ENCODE results near the gene AMN. TPM values are rescaled to one million over a fixed set of nuclear protein-coding genes. Genes with fewer than 3 reads are reported as not detected.

Gene AMN
- polyA plus RNA-seq, 4 donors = 71.0 to 467 (median 402) TPM

DNA sequence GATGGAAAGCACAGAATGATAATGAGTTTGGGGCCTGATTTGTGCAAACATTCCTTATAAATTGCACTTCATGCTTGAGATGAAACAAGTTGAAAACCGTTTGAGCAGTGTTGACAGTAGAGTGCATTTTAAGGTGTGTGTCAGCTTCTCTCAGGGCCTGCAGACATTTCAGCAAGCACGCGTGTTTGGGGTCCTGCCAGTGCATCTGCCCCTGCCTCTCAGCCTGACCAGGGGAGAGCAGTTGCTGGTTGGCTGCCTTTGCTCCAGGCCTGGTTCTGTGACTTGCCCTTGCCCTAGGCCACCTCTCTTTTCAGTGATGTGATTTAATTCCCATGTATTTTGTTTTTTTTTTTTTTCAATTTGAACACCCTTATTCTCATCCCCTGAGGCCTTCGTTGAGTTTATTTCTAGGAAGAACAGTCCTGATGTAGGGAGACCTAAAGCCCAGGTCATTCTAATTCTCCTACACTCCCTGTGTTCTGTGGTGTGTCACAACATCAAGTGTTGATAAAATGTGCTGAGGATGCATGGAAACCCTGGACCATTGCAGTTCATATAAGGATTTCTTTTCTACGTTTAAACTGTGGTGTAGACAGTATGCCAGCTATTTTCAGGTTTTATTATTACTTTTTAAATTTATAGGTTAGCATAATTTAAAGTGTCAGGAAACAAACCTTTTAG, 40.1 kb upstream of the AMN start:
- H3K27me3 ChIP-seq (ENCODE audit: control insufficient read depth in 3 of 3, insufficient read depth in 3 of 3, low read length in 3 of 3) = no peaks in the 10 kb centered on the region
- H3K4me1 ChIP-seq (ENCODE audit: control insufficient read depth in 3 of 3, insufficient read depth in 2 of 3, low read depth in 1 of 3, low read length in 2 of 3) = peaks cover 0 to 42% (median 2%) of the 10 kb centered on the region in 3 donors
- FAIRE-seq (no peak), DNase-seq (no peak)
- H3K9me3 ChIP-seq (ENCODE audit: control insufficient read depth in 2 of 2, insufficient read depth in 1 of 2, low read depth in 1 of 2, low read length in 1 of 2) = no peaks in the 10 kb centered on the region
- H3K36me3 ChIP-seq (ENCODE audit: control insufficient read depth in 3 of 3, insufficient read depth in 2 of 3, low read depth in 1 of 3, low read length in 3 of 3) = peaks cover 2 to 60% (median 3%) of the 10 kb centered on the region in 3 donors
- no peak overlapping the region for H3K4me3 ChIP-seq (ENCODE audit: low read depth in 1 of 3, low read length in 3 of 3)
- WGBS, 3 donors = 59 to 80% (median 76%) methylated on average over 5 of the region's 5 CpGs
- H3K27ac ChIP-seq (ENCODE audit: low read depth in 1 of 3, low read length in 2 of 3) = peak overlapping the region in 1 of 3 donors; percentile 67

DNA sequence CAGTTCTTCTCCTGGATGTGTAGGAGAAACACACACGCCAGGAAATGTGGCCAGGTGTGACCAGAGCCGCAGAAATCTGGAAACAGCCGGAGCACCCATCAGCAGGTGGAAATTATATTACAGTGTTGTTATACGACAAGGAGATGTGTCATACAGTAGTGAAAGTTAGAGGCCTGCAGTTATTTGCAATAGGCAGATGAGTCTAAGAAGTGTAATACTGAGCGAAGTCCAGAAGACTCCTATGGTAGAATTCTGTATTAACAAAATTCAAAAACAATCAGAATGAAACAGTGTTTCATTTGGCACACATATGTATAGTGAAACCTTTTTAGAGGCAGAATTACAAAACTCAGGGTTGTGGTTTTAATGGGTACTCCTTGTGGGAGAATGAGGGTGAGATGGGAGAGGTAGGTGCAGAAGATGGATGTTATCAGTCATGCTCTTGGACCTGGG, 39.3 kb upstream of the AMN start:
- no peaks in the 10 kb centered on the region for H3K9me3 ChIP-seq (ENCODE audit: control insufficient read depth in 2 of 2, insufficient read depth in 1 of 2, low read depth in 1 of 2, low read length in 1 of 2)
- peak; percentile 8 to 76 for DNase-seq
- no peaks in the 10 kb centered on the region for H3K27me3 ChIP-seq (ENCODE audit: control insufficient read depth in 3 of 3, insufficient read depth in 3 of 3, low read length in 3 of 3)
- no peak for FAIRE-seq
- peaks cover 1 to 57% (median 2%) of the 10 kb centered on the region in 3 donors for H3K36me3 ChIP-seq (ENCODE audit: control insufficient read depth in 3 of 3, insufficient read depth in 2 of 3, low read depth in 1 of 3, low read length in 3 of 3)
- H3K4me1 ChIP-seq (ENCODE audit: control insufficient read depth in 3 of 3, insufficient read depth in 2 of 3, low read depth in 1 of 3, low read length in 2 of 3) = peaks cover 0 to 45% (median 3%) of the 10 kb centered on the region in 3 donors
- H3K27ac ChIP-seq (ENCODE audit: low read depth in 1 of 3, low read length in 2 of 3) = peak overlapping the region in 1 of 3 donors; percentile 67
- H3K4me3 ChIP-seq (ENCODE audit: low read depth in 1 of 3, low read length in 3 of 3) = no peak overlapping the region
- WGBS, 3 donors = 41 to 72% (median 45%) methylated on average over 5 of the region's 5 CpGs

DNA sequence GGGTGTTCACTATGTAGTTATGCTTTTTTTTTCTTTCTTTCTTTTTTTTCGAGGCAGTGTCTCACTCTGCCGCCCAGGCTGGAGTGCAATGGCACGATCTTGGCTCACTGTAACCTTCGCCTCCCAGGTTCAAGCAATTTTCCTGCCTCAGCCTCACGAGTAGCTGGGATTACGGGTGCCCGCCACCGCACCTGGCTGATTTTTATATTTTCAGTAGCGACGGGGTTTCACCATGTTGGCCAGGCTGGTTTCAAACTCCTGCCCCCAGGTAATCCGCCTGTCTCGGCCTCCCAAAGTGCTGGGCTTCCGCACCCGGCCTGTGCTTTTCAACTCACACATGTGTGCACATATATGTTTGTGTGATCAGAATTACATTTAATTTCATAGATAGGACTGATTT, 38.9 kb upstream of the AMN start:
- DNase-seq (no peak), FAIRE-seq (no peak)
- Histone ChIP-seq H3K4me3 (ENCODE audit: low read depth in 1 of 3, low read length in 3 of 3) (no peak overlapping the region), H3K4me1 (ENCODE audit: control insufficient read depth in 3 of 3, insufficient read depth in 2 of 3, low read depth in 1 of 3, low read length in 2 of 3) (peaks cover 0 to 48% (median 5%) of the 10 kb centered on the region in 3 donors), H3K27me3 (ENCODE audit: control insufficient read depth in 3 of 3, insufficient read depth in 3 of 3, low read length in 3 of 3) (no peaks in the 10 kb centered on the region), H3K27ac (ENCODE audit: low read depth in 1 of 3, low read length in 2 of 3) (peak overlapping the region in 1 of 3 donors; percentile 45), H3K9me3 (ENCODE audit: control insufficient read depth in 2 of 2, insufficient read depth in 1 of 2, low read depth in 1 of 2, low read length in 1 of 2) (no peaks in the 10 kb centered on the region), H3K36me3 (ENCODE audit: control insufficient read depth in 3 of 3, insufficient read depth in 2 of 3, low read depth in 1 of 3, low read length in 3 of 3) (peaks cover 2 to 57% (median 3%) of the 10 kb centered on the region in 3 donors)
- 93 to 95% (median 95%) methylated on average over 14 of the region's 14 CpGs for WGBS, 3 donors

DNA sequence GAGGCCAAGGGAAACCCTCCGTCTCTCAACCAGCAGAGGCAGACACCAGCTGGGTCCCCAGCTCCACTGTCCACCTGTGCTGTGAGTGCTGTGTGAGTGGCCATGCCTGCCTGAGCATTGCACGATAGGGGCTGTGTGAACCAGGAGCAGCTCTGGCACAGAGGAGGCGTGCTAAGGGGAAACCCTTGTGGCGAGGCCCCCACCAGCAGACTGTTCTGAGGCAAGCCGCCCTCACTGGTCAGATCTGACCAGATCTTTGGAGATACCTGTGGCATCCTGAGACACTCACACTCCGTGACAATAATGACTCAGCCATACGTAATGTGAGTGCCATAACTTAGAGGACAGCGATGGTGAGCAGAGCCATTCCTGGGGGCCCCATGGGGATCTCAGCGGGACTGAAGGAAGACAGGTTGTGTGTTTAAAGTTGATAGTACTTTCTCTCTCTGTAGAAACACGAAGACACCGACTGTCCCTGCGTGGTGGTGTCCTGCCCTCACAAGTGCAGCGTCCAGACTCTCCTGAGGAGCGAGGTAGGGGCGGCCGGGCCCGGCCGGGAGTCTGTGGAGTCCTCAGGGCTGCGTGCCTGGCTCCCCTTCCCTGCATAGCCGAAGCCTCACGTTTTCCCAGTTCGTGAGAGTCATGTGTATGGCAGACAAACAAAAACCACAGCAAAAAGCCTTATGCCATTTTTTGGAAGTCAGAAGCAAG, 36.6 kb upstream of the AMN start:
- no peaks in the 10 kb centered on the region for H3K9me3 ChIP-seq (ENCODE audit: control insufficient read depth in 2 of 2, insufficient read depth in 1 of 2, low read depth in 1 of 2, low read length in 1 of 2)
- peak overlapping the region in 1 of 3 donors; percentile 54 for H3K27ac ChIP-seq (ENCODE audit: low read depth in 1 of 3, low read length in 2 of 3)
- no peak for FAIRE-seq
- no peak overlapping the region for H3K4me3 ChIP-seq (ENCODE audit: low read depth in 1 of 3, low read length in 3 of 3)
- H3K27me3 ChIP-seq (ENCODE audit: control insufficient read depth in 3 of 3, insufficient read depth in 3 of 3, low read length in 3 of 3) = no peaks in the 10 kb centered on the region
- H3K36me3 ChIP-seq (ENCODE audit: control insufficient read depth in 3 of 3, insufficient read depth in 2 of 3, low read depth in 1 of 3, low read length in 3 of 3) = peaks cover 2 to 47% (median 6%) of the 10 kb centered on the region in 3 donors
- WGBS, 3 donors = 96 to 98% (median 97%) methylated on average over 22 of the region's 22 CpGs
- peaks cover 0 to 35% (median 5%) of the 10 kb centered on the region in 3 donors for H3K4me1 ChIP-seq (ENCODE audit: control insufficient read depth in 3 of 3, insufficient read depth in 2 of 3, low read depth in 1 of 3, low read length in 2 of 3)
- DNase-seq = peak in 1 of 2 donors; percentile 57

DNA sequence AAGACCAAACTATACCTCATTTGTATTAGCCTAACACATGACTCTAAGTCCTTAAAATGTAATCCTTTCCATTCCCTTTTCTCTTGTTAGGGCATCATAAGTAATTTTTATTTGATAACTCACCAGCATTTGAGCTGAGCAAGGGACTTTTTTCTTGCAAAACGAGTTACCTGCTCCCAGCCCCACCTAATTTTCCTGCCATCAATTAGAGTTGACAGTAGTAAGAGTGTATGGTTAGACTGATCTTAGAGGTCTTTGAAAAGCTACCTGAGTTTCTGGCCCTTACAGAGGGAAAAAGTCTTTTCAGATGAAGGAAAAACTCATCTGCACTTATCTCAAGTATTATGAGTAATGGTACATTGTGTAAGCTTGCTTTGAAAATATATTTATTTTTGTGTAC, 33.7 kb upstream of the AMN start:
- H3K9me3 ChIP-seq (ENCODE audit: control insufficient read depth in 2 of 2, insufficient read depth in 1 of 2, low read depth in 1 of 2, low read length in 1 of 2) = no peaks in the 10 kb centered on the region
- no peak overlapping the region for H3K27ac ChIP-seq (ENCODE audit: low read depth in 1 of 3, low read length in 2 of 3)
- no peak overlapping the region for H3K4me3 ChIP-seq (ENCODE audit: low read depth in 1 of 3, low read length in 3 of 3)
- FAIRE-seq (no peak), DNase-seq (no peak)
- peaks cover 6 to 56% (median 10%) of the 10 kb centered on the region in 3 donors for H3K36me3 ChIP-seq (ENCODE audit: control insufficient read depth in 3 of 3, insufficient read depth in 2 of 3, low read depth in 1 of 3, low read length in 3 of 3)
- 50 to 75% (median 53%) methylated on average over 1 of the region's 1 CpG for WGBS, 3 donors
- H3K4me1 ChIP-seq (ENCODE audit: control insufficient read depth in 3 of 3, insufficient read depth in 2 of 3, low read depth in 1 of 3, low read length in 2 of 3) = peaks cover 0 to 29% (median 7%) of the 10 kb centered on the region in 3 donors
- no peaks in the 10 kb centered on the region for H3K27me3 ChIP-seq (ENCODE audit: control insufficient read depth in 3 of 3, insufficient read depth in 3 of 3, low read length in 3 of 3)

DNA sequence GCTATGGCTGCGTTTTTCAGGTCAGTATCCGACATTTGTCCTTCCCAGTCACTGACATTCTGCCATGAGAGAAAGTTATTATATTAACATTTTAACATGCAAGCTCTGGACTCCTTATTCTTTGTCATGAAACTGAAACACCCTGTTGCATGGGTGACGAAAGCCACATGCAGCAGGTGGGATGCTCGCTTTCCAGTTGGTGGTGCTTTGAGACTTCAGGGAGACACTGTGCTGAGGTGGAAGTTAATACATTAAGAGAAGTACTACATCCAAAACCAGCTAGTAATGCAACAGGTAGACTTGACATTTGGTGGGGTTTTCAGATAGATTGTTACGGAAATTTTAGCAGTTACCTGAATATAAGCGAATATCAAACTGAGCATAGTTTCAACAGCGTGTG, 32.8 kb upstream of the AMN start:
- Histone ChIP-seq H3K9me3 (ENCODE audit: control insufficient read depth in 2 of 2, insufficient read depth in 1 of 2, low read depth in 1 of 2, low read length in 1 of 2) (no peaks in the 10 kb centered on the region), H3K36me3 (ENCODE audit: control insufficient read depth in 3 of 3, insufficient read depth in 2 of 3, low read depth in 1 of 3, low read length in 3 of 3) (peaks cover 6 to 54% (median 10%) of the 10 kb centered on the region in 3 donors), H3K4me3 (ENCODE audit: low read depth in 1 of 3, low read length in 3 of 3) (no peak overlapping the region), H3K27ac (ENCODE audit: low read depth in 1 of 3, low read length in 2 of 3) (no peak overlapping the region), H3K4me1 (ENCODE audit: control insufficient read depth in 3 of 3, insufficient read depth in 2 of 3, low read depth in 1 of 3, low read length in 2 of 3) (peaks cover 0 to 25% (median 7%) of the 10 kb centered on the region in 3 donors), H3K27me3 (ENCODE audit: control insufficient read depth in 3 of 3, insufficient read depth in 3 of 3, low read length in 3 of 3) (no peaks in the 10 kb centered on the region)
- DNase-seq (no peak), FAIRE-seq (no peak)
- WGBS, 3 donors = 96 to 98% (median 96%) methylated on average over 7 of the region's 7 CpGs

DNA sequence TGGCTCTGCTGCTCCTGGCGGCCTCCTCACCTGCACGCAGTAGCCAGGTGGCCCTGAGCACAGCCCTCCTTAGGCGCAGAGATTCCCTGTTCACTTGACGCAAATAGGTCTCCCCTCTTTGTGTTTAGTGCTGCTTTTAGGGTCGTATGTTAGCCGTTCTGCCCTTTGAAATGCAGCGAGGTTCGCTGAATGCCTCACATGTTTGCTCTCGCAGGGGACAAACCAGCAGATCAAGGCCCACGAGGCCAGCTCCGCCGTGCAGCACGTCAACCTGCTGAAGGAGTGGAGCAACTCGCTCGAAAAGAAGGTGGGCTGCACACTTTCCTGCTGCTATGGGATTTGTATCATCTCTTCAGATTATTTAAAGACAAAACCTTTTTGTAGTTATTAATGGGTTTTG, 31.4 kb upstream of the AMN start:
- Histone ChIP-seq H3K36me3 (ENCODE audit: control insufficient read depth in 3 of 3, insufficient read depth in 2 of 3, low read depth in 1 of 3, low read length in 3 of 3) (peaks cover 10 to 54% (median 10%) of the 10 kb centered on the region in 3 donors), H3K9me3 (ENCODE audit: control insufficient read depth in 2 of 2, insufficient read depth in 1 of 2, low read depth in 1 of 2, low read length in 1 of 2) (no peaks in the 10 kb centered on the region), H3K4me1 (ENCODE audit: control insufficient read depth in 3 of 3, insufficient read depth in 2 of 3, low read depth in 1 of 3, low read length in 2 of 3) (peaks cover 0 to 18% (median 7%) of the 10 kb centered on the region in 3 donors), H3K4me3 (ENCODE audit: low read depth in 1 of 3, low read length in 3 of 3) (no peak overlapping the region), H3K27ac (ENCODE audit: low read depth in 1 of 3, low read length in 2 of 3) (no peak overlapping the region), H3K27me3 (ENCODE audit: control insufficient read depth in 3 of 3, insufficient read depth in 3 of 3, low read length in 3 of 3) (no peaks in the 10 kb centered on the region)
- 85 to 96% (median 92%) methylated on average over 15 of the region's 15 CpGs for WGBS, 3 donors
- DNase-seq (no peak), FAIRE-seq (no peak)

DNA sequence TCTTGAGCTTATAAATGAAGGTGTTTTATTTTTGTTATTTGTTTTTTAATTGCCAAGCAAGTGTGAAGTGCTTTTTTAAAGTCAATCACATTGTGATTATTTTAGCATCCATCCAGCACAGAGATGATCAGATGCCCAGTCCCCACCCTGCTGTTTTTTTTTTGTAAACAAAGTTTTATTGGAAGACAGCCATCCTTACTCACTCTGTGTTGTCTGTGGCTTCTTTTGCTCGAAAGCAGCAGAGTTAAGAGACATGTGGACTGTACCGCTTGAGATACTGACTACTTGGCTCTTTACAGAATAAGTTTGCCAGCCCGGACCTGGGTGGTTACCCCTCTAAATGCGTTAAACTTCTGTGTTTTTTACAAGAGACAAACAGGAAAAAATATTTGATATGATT, 30.9 kb upstream of the AMN start:
- no peak overlapping the region for H3K27ac ChIP-seq (ENCODE audit: low read depth in 1 of 3, low read length in 2 of 3)
- H3K27me3 ChIP-seq (ENCODE audit: control insufficient read depth in 3 of 3, insufficient read depth in 3 of 3, low read length in 3 of 3) = no peaks in the 10 kb centered on the region
- no peak for FAIRE-seq
- H3K9me3 ChIP-seq (ENCODE audit: control insufficient read depth in 2 of 2, insufficient read depth in 1 of 2, low read depth in 1 of 2, low read length in 1 of 2) = no peaks in the 10 kb centered on the region
- no peak overlapping the region for H3K4me3 ChIP-seq (ENCODE audit: low read depth in 1 of 3, low read length in 3 of 3)
- peaks cover 10 to 50% (median 10%) of the 10 kb centered on the region in 3 donors for H3K36me3 ChIP-seq (ENCODE audit: control insufficient read depth in 3 of 3, insufficient read depth in 2 of 3, low read depth in 1 of 3, low read length in 3 of 3)
- H3K4me1 ChIP-seq (ENCODE audit: control insufficient read depth in 3 of 3, insufficient read depth in 2 of 3, low read depth in 1 of 3, low read length in 2 of 3) = peaks cover 0 to 14% (median 7%) of the 10 kb centered on the region in 3 donors
- 69 to 87% (median 84%) methylated on average over 4 of the region's 4 CpGs for WGBS, 3 donors
- no peak for DNase-seq
